Right forelimb (tissue), 1 donor: ENCODE data around the gene RIN3.

Experiments used
- DNase-seq: peaks from one replicate; pipeline ENCODE4 v3.0.0-alpha.2; 2018

Gene RIN3

DNA sequence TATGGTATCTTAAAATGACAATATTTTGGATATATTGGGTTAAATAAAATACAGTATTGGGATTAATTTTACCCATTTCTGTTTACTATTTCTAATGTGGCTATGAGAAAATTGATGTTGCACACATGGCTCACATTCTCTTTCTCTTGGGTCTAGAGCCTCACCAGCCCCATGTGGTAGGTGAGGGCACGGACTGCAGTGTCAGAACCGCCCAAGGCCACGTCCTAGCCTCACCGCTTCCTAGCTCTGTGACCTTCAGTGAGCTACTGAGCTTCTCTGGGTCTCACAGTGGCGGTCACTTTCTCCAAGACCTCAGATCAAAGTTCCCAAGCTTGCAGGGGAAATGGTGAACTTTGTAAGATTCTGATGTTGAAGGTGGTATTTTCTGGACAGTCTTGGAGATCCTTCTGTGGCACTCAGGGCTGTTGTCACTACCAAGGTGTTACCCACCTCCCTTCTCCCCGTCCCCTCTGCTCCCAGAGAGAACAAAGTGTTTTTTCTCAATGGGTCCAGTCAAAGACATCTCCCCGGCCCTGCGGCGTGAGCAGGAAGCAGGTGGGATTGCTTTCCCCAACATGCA is 87.6 kb downstream of the RIN3 start:
- DNase-seq = no peak

DNA sequence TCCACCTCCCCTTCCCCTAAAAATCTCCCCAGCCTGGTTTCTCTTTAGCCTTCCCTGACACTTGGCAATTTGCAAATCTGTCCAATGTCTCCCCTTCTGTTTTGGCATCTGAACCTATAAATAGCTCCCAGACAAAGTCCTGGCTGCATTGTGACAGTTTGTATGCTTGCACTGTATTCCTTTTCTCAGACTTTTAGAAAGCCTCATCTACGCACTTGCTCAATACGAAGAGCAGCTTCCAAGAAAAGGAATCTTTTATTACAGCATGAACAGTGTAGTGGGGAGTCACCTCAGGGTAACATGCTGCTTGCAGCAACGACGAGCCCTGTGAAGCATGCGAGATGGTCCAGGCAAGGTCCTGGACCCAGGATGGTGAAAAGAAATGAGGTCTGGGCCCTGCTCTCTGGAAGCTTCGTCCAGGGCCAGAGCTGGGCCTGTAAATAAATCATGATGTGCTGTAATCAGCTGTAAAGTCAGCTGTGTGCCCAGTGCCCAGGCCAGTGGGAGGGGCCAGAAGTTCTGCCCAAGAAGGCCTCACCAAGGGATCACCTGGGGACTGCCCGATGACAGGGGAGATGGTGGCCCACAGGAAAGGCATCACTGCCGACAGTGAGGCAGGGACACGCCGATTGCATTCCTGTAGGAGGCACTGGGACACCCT is 88.3 kb downstream of the RIN3 start:
- no peak for DNase-seq

DNA sequence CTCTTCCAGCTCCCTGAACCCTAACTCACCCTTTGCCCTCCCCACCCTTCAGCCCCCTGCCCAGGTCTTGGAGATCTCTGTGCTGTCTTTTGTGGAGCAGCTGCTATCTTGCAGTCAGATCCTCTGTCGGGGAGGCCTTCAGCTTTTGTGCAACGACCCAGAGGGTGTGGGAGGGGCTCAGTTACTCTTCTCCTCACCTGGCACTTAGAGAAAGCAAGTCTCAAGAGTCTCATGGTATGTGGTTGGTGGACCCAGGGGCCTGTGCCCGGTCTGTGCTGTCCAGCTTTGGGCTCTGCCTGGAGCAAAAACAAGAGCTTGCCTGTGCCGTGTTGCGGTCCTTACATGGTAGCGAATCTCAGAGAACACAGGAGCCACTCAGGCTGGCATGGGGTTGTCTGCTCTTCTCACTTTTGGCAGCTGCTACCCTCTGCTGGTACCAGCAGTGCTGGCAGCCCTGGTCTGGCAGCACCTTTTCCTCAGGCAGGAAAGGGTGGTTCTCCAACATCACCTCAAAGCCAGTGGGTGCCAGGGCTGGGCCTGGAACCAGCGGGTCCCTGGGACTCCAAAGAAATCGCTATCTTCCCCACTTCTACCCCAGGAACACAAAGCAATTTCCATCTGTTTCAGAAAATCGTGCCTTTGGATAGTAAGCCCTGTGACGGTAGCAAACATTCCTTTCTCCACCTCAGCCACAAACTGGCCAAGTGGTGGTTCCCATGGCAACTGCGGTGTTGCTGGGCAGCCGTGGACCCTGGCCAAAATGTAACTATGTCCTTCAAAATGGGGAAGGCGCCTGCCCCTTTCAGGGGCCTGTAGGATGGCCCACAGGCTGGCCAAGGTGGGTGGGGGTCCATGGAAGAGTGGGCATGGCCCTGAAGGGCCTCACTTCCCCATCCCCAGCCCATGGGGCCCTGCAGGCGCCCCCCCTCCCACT is 90.0 kb downstream of the RIN3 start:
- DNase-seq = peak; percentile 77

DNA sequence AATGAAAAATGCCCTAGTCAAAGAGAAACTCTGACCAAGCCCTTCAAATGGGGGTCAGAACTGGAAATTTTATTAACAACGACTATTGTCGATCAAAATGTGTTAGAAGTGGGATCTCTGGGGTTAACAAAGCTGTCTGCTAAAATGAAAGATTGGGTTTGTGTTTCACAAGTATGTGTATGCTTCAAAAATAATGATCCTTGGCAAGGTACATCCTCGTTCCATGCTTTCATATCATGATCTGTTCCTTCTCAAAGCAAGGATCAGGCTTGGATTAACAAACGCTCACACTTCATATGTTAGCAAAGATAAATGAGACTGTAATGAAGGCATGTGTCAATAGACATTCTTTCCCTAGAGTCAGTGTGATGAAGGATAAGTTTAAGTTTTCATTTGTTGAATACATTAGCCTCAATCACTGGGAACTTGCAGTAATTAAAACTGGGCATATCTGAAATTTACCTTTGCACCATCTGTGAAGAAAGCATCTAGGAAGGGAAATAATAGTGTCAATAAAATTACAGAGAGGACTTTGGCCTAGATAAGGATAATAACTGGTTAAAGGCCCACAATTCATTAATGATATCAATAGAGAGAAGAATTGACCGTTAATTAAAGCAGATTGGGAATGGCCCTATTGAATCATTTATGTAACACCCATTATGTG is 91.8 kb downstream of the RIN3 start:
- DNase-seq = no peak

DNA sequence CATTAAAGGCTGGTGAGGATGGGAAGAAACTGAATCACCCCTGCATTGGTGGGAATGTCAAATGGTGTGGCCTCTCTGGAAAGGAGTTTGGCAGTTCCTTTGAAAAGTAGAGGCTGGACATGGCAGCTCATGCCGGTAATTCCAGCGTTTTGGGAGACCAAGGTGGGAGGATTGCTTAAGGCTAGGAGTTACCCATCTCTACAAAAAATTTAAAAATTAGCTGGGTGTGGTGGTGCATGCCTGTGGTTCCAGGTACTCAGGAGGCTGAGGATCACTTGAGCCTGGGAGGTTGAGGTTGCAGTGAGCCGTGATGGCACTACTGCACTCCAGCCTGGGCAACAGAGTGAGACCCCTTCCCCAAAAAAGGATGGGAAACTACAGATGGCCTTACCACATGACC is 93.7 kb downstream of the RIN3 start:
- DNase-seq = no peak

DNA sequence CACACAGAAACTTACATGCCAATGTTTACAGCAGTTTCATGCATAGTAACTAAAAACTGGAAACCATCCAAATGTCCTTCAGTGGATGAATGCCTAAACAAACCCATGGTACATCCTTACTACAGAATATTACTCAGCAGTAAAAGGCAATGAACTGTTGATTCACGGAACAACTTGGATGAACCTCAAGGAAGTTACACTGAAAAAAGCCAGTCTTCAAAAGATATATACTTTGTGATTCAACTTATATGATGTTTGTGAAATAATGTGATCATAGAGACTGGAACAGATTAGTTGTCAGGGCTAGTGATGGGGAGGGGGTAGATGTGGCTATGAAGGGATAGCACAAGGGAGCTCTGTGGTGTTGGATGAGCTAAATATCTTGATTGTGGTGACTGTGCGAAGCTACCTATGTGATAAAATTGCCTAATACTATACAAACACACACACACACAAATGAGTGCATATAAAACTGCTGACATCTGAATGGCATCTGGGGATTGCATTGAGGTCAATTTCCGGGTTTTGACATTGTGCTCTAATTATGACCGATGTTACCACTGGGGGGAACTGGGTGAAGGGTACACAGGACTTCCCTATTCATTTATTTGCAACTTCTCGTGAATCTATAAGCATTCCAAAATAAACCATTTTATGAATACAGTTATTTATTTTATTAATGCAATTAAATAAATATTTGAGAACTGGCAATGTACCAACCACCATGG is 94.3 kb downstream of the RIN3 start:
- no peak for DNase-seq

DNA sequence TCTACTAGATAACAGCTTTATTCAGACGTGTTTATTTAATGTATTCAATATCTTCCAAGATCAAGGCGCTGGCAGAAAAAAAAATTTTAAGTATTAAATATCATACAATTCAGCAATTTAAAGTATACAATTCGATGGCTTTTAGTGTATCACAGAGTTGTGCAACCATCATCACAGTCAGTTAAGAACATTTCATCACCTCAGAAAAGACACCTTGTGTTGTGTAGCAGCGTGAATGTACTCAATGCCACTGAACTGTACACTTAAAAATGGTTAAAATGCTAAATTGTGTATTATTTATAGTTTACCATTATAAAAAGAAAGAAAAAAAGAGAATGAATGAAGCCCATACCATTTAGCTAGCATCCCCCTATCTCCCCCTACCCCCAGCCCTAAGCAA is 96.4 kb downstream of the RIN3 start:
- no peak for DNase-seq

DNA sequence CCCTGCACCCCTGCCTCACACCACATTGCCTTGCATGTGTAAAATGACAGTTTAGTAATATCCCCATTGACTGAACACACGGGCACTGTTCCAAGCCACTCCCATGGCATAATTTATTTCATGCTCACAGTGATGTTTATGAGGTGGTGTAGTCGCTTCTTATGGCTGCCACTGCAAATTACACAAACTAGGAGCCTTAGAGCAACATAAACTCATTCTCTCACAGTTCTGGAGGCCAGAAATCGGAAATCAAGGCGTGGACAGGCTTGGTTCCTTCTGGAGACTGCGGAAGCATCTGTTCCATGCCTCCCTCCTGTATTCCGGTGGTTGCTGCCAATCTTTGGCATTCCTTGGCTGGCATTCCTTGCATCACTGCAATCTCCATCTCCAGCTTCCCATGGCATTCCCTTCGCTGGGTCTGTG is 97.3 kb downstream of the RIN3 start:
- no peak for DNase-seq

DNA sequence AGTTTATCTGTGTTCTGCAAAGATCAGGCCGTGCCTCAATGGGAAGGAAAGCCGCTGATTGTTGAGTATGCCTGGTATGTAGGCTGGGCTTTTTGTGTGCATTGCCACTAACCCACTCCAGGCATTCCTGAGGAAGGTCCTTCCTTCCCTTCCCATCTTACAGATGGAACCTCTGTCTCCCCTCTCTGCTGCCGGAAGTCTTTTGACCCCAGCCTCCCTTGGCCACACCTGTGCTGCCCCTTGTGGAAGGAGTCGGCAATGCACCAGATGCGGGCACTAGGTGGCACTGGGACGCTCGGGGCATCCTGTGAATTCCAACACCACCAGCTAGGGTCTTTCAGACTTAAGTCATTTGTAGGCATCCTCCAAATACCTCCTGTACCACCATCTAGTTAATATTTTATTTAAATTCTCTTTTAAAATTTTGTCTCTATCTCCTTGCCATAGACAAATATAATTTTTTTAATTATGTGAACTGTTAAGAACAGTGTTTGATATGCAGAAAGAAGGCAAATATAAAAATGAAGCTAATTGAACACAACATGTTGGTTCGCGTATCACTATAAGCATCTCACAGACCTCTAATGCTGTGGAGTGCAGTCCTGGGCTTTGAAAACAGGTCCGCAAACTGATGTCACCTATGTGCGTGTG is 99.6 kb downstream of the RIN3 start:
- no peak for DNase-seq

DNA sequence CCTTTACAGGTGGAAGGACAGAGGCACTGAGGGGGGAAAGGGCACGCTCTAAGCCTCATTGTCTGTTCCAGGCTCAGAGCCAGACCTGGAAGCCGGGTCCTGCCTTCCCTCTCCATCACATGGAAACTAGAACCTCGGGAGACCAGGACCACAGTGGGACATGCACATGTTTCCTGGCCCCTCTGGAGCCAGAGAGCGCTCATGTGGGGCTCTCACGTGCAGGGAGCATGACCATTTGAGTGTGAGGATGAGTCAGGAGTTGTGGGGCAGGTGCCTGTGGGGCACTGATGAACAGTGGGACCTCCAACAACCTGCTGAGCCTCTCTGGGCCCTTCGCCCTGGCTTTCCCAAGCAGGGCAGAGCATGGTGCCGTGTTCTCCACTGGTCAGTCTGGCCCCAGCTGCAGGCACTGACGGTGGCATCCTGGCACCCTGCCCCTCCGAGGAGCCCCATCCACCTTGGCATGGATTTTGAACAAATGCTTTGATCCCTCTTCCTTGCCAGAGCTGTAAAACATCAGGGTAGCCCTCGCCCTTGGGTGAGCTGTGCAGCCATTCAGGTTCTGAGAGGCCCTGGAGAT is 100.2 kb downstream of the RIN3 start:
- DNase-seq = no peak

DNA sequence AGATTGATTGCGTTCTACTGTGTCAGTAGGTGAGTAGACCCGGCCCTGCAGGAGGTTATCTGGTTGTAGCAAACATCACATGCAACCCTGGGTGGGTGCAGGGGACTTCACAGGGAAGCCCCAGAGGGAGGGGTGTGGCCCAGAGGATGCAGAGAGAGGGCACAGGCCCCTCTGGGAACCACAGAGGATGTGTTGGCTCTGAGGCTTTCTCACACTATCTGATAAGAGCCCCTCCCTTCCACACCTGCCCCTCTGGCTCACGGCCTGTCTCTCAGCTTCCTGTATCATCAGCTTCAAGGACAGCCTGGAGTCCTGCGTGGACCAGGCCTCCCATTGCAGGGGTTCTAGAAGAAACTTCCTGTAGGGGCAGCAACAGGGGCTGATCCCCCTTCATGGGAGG is 101.9 kb downstream of the RIN3 start:
- no peak for DNase-seq

DNA sequence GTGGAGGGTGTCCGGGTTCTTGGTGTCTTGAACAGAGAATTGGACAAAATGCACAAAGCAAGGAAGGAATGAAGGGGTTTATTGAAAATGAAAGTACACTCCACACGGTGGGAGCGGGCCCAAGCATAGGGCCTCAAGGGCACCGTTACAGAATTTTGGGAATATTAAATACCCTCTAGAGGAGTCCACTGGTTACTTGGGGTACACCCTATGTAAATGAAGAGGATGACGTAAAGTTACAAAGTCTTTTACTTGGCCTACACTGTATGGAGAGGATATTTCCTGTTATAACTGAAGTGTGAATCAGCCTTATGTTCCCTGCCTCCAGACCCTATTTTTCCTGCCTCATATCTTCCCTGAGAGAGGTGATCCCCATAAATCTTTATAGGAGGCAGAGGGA is 102.6 kb downstream of the RIN3 start:
- DNase-seq = no peak

DNA sequence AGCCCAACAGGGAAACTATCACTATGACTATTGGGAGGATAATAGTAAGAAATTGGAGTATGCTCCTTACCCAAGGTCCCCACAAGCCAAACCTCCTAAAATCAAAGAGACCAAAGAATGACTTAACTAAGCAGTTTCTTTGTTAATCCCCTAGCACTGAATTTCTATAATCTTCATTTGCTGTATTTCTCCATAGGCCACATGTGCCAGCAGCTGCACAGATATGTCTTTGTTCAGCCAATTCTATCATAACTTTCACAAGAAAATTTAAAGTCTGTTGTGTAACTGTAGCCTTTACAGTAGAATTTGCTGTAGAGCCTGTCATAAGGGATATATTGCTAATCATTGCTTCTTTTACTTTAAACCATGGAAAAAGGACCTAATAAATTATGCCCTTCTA is 104.0 kb downstream of the RIN3 start:
- no peak for DNase-seq

DNA sequence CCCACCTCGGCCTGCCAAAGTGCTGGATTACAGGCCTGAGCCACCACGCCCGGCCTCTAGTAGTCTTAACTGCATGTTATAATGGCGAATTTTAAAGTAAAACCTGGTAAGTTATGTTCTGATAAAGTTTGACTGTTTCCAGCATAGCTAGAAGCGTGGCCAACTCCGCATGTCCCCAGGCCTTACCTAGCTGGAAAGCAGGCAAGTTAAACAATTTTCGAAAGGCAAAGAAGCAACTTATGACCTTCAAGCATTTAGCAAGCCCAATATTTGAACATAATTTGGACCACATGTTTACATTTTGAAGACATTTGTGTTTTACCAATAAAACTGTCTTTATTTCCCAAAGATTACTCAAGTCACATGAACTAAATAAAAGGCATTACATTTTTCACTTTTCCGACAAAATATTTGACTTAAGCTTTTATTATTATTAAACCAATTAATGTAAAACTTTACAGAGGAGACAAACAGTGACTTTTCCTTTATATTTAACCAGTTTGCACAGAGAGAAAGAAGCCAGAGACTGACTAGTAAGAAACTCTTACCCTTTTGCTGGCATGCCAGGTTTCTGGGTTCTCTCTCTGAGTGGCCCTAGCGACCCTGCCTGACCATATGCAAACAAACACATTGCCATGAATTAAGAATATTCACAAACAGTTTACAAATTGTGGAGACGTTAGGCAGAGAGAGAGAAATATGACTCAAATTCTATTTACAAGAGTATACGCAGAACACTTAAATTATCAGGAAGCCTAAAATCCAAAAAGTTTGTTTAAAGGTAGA is 106.3 kb downstream of the RIN3 start:
- no peak for DNase-seq

DNA sequence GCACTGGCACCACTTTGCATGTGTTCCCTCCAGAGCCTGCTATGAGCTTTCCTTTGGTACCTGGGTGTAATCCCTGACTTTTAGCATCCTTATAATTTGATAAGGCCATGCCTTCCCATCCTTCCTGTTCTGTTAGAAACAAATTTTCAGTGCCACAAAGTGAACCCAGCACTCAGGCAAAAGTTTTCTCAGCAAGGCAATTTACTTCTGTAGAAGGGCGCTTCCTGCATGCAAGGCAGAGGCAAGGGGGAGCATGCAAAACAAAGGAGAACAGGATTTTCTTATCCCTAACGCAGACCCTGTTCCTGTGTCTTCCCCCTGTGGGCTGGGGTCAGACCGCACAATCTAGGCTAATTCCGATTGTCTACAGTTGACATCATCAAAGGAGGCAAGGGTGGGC is 108.7 kb downstream of the RIN3 start:
- DNase-seq = no peak

DNA sequence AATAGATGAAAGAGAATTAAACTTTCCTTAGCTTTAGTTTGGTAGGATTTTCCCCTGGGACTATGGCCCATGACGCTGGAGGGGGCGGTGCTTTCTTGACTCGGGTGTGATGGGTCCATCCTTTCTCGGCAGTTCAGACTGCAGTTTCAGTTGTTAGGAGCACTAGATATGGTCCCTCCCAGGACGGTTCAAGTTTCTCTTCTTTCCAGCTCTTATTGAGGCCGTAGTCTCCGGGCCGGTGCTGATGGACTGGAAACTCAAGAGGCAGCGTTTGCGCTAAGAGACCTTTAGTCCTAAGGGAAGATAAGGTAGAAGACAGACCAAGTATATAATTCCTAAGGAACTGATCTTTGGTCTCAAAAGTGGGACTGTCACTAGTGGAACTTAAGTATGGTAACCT is 111.2 kb downstream of the RIN3 start:
- no peak for DNase-seq

DNA sequence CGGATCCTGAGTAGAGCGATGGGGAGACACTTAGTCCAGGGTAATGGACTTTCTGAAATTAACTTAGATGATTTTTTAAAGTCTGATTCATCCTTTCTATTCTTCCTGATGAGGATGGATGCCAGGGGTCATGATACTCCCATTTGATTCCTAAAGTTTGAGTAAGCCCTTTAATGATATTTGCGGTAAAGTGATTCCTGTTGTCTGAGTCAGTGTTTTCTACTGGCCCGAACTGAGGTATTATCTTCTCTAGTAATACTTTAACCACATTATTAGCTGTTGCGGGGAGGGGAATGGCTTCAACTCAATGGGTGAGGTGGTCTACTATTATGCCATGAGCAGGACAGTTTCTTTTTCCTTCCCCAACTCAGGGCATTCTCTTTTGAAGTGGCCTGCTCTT is 111.6 kb downstream of the RIN3 start:
- no peak for DNase-seq

DNA sequence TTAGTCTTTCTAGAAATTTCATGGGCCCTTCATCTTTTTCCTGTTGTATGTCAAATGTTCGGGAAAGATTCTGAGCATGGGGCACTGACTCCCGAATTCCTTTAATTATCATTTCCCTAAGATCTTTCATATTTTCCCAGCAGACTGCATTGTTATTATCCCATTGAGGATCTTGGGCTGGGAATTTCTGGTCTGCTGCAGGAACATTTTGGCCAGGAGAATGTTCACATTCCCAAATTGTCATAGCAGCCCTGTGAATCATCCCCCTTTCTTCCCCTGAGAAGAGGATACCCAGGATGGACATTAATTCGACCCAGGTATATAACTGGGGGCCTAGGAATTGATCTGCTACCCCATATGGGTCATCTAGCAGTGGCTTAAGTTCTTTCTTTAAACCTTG is 112.5 kb downstream of the RIN3 start:
- DNase-seq = no peak

DNA sequence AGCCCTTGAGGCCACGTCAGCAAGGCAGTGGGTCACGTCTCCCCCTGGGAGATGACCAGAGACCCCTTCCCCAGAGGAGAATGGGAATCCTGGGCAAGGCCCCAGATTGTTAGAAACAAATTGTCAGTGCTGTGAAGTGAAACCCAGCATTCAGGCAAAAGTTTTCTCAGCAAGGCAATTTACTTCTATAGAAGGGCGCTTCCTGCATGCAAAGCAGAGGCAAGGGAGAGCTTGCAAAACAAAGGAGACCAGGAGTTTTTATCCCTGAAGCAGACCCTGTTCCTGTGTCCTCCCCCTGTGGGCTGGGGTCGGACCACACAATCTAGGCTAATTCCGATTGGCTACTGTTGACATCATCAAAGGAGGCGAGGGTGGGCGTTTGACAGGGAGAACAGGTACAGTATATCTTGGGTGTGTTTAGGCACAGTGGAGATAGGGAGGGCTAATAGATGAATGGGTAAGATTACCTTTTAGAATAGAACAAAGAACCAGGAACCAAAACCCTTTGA is 114.2 kb downstream of the RIN3 start:
- no peak for DNase-seq

DNA sequence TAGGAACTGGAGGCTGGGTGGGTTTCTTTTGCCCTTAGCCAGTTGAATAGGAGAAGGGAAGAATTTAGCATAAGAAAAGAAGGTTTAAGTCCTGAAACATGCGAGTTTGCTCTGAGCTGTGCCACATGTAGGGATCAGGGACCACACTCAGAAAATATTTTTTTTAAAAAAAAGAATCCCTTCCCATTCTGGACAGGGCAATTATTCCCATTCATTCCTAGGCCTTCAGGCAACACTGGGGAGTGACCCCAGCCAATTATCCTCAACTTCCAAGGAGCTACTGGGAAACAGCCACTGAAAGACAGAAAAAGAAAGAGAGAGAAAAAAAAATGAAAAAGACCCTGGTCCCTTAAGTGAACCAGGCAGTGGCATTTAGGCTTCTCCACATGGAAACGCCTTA is 115.1 kb downstream of the RIN3 start:
- DNase-seq = no peak

DNA sequence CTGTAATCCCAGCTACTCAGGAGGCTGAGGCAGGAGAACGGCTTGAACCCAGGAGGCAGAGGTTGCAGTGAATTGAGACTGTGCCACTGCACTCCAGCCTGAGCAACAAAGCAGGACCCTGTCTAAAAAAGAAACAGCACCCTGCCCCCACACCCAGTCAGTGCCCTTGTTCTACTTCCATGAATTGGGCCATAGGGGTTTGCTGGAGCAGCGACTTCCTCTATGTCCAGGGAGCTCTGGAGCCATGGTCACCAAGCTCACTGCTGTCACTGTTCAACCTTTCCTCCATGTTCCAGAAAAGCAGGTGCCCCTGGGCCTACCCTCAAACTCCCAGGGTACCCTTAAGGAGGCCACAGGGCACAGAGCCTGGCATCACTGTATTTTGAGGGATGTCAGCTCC is 116.8 kb downstream of the RIN3 start:
- no peak for DNase-seq
